Stimulated activated CD4-positive, alpha-beta T cell treated with anti-CD3 and anti-CD28 coated beads, Interleukin-4, amount 100 ng/mL, for 1 hour (primary cell): Measurements from ENCODE around the gene OPTC.
A peak's percentile ranks its signal among the peaks of the same experiment; 100 is the strongest.
"Not testable (repeated sequence)": the region's sequence is repeated elsewhere in the genome, so short reads cannot be mapped to it uniquely, and the experiment has no call there.

Experiments
- DNase-seq: peaks from one replicate; pipeline ENCODE4 v3.0.0-alpha.2; 2020

OPTC gene

GRCh38 chr1:203465948-203466347, 28.0 kb upstream of the OPTC start:
- DNase-seq = no peak

GRCh38 chr1:203466906-203467549, 26.9 kb upstream of the OPTC start:
- DNase-seq = not testable (repeated sequence)

GRCh38 chr1:203467550-203467921, 26.4 kb upstream of the OPTC start:
- no peak for DNase-seq

- DNase-seq = no peak
Measured at GRCh38 chr1:203468326-203468725, 25.6 kb upstream of the OPTC start.

- no peak for DNase-seq
Measured at GRCh38 chr1:203470240-203470639, 23.7 kb upstream of the OPTC start.

- DNase-seq = no peak
Measured at GRCh38 chr1:203471841-203472240, 22.1 kb upstream of the OPTC start.

- no peak for DNase-seq
Measured at GRCh38 chr1:203473281-203473680, 20.7 kb upstream of the OPTC start.

GRCh38 chr1:203473781-203474305, 20.1 kb upstream of the OPTC start:
- DNase-seq = no peak

- no peak for DNase-seq
Measured at GRCh38 chr1:203475012-203475981, 18.7 kb upstream of the OPTC start, which contains the start of gene PRELP. PRELP (plus strand) TSS chr1:203475806; CDS start chr1:203483185, 7,379 bp downstream.

- DNase-seq = no peak
Measured at GRCh38 chr1:203476216-203476814, 17.6 kb upstream of the OPTC start.

GRCh38 chr1:203477748-203478147, 16.2 kb upstream of the OPTC start:
- no peak for DNase-seq

- DNase-seq = no peak
Measured at GRCh38 chr1:203478231-203478630, 15.7 kb upstream of the OPTC start.

- DNase-seq = no peak
Measured at GRCh38 chr1:203478986-203479385, 15.0 kb upstream of the OPTC start.

- no peak for DNase-seq
Measured at GRCh38 chr1:203479646-203480045, 14.3 kb upstream of the OPTC start.

GRCh38 chr1:203480084-203480483, 13.9 kb upstream of the OPTC start:
- no peak for DNase-seq

- peak; percentile 57 for DNase-seq
Measured at GRCh38 chr1:203480525-203481084, 13.3 kb upstream of the OPTC start.

- DNase-seq = no peak
Measured at GRCh38 chr1:203481196-203481595, 12.8 kb upstream of the OPTC start.

GRCh38 chr1:203486618-203487370, 7.2 kb upstream of the OPTC start:
- DNase-seq = no peak

GRCh38 chr1:203488539-203488938, 5.4 kb upstream of the OPTC start:
- no peak for DNase-seq

GRCh38 chr1:203490607-203491006, 3.3 kb upstream of the OPTC start:
- DNase-seq = no peak

GRCh38 chr1:203491664-203492063, 2.3 kb upstream of the OPTC start:
- DNase-seq = no peak

GRCh38 chr1:203492082-203492747, 1.7 kb upstream of the OPTC start:
- no peak for DNase-seq
